ENCODE data around the gene PCBP3.
"Not testable (repeated sequence)": the region's sequence is repeated elsewhere in the genome, so short reads cannot be mapped to it uniquely, and the experiment has no call there.

The PCBP3 gene

GRCh38 chr21:45962531-45963231 lies 319.2 kb downstream of the PCBP3 start:
- no peak for DNase-seq (ENCODE audit: low read depth, low spot score)

- DNase-seq (ENCODE audit: low read depth, low spot score): no peak
These were observed 319.7 kb downstream of the PCBP3 start for GRCh38 chr21:45963232-45963570.

- DNase-seq (ENCODE audit: low read depth, low spot score): no peak
These were observed 321.1 kb downstream of the PCBP3 start for GRCh38 chr21:45964649-45965048.

GRCh38 chr21:45965084-45965809 lies 321.7 kb downstream of the PCBP3 start:
- no peak for DNase-seq (ENCODE audit: low read depth, low spot score)

GRCh38 chr21:45966791-45967394 lies 323.4 kb downstream of the PCBP3 start:
- DNase-seq (ENCODE audit: low read depth, low spot score): no peak

- DNase-seq (ENCODE audit: low read depth, low spot score): no peak
These were observed 326.6 kb downstream of the PCBP3 start for GRCh38 chr21:45969921-45970673.

- peak; percentile 35 for DNase-seq (ENCODE audit: low read depth, low spot score)
These were observed 327.4 kb downstream of the PCBP3 start for GRCh38 chr21:45970674-45971615.

GRCh38 chr21:45971616-45972352 lies 328.3 kb downstream of the PCBP3 start:
- no peak for DNase-seq (ENCODE audit: low read depth, low spot score)

GRCh38 chr21:45972353-45972715 lies 328.8 kb downstream of the PCBP3 start:
- no peak for DNase-seq (ENCODE audit: low read depth, low spot score)

- no peak for DNase-seq (ENCODE audit: low read depth, low spot score)
These were observed 329.4 kb downstream of the PCBP3 start for GRCh38 chr21:45972716-45973474.

- DNase-seq (ENCODE audit: low read depth, low spot score): peak; percentile 79
These were observed 330.0 kb downstream of the PCBP3 start for GRCh38 chr21:45973475-45974072.

- DNase-seq (ENCODE audit: low read depth, low spot score): no peak
These were observed 330.8 kb downstream of the PCBP3 start for GRCh38 chr21:45974073-45975019.

- no peak for DNase-seq (ENCODE audit: low read depth, low spot score)
These were observed 331.6 kb downstream of the PCBP3 start for GRCh38 chr21:45975020-45975666.

GRCh38 chr21:45975667-45976409 lies 332.3 kb downstream of the PCBP3 start:
- not testable (repeated sequence) for DNase-seq (ENCODE audit: low read depth, low spot score)

GRCh38 chr21:45976701-45977311 lies 333.3 kb downstream of the PCBP3 start:
- no peak for DNase-seq (ENCODE audit: low read depth, low spot score)

- DNase-seq (ENCODE audit: low read depth, low spot score): no peak
These were observed 333.9 kb downstream of the PCBP3 start for GRCh38 chr21:45977396-45977795.
